ENCODE results near the gene ADSL.
"Not testable (repeated sequence)": the region's sequence is repeated elsewhere in the genome, so short reads cannot be mapped to it uniquely, and the experiment has no call there.

Gene ADSL

GRCh38 chr22:40346185-40347118, at the start of gene ADSL:
Gene ADSL, plus strand, starts transcription at chr22:40346500. Its CDS starts 59 bp downstream, at chr22:40346559.
- FAIRE-seq = no peak

GRCh38 chr22:40300316-40300715, 46.0 kb upstream of the ADSL start:
- no peak for FAIRE-seq

GRCh38 chr22:40300884-40301672, 45.2 kb upstream of the ADSL start:
- FAIRE-seq = no peak

- no peak for FAIRE-seq
Observed at GRCh38 chr22:40302149-40302548, 44.2 kb upstream of the ADSL start.

GRCh38 chr22:40305625-40306024, 40.7 kb upstream of the ADSL start:
- no peak for FAIRE-seq

GRCh38 chr22:40308999-40309573, 37.2 kb upstream of the ADSL start:
- FAIRE-seq = no peak

- no peak for FAIRE-seq
Observed at GRCh38 chr22:40309631-40310030, 36.7 kb upstream of the ADSL start.

GRCh38 chr22:40310081-40310767, 36.1 kb upstream of the ADSL start:
- no peak for FAIRE-seq

GRCh38 chr22:40310768-40311120, 35.6 kb upstream of the ADSL start:
- no peak for FAIRE-seq

- FAIRE-seq = not testable (repeated sequence)
Observed at GRCh38 chr22:40311646-40312045, 34.7 kb upstream of the ADSL start.

- FAIRE-seq = no peak
Observed at GRCh38 chr22:40312050-40312449, 34.2 kb upstream of the ADSL start.

- FAIRE-seq = no peak
Observed at GRCh38 chr22:40313007-40313406, 33.3 kb upstream of the ADSL start.

GRCh38 chr22:40314041-40314440, 32.3 kb upstream of the ADSL start:
- no peak for FAIRE-seq

GRCh38 chr22:40320687-40321086, 25.6 kb upstream of the ADSL start:
- FAIRE-seq = no peak

GRCh38 chr22:40322021-40322420, 24.3 kb upstream of the ADSL start:
- no peak for FAIRE-seq

GRCh38 chr22:40322818-40323447, 23.4 kb upstream of the ADSL start:
- FAIRE-seq = no peak

- no peak for FAIRE-seq
Observed at GRCh38 chr22:40323681-40324171, 22.6 kb upstream of the ADSL start.

GRCh38 chr22:40324468-40325305, 21.6 kb upstream of the ADSL start:
- no peak for FAIRE-seq

- FAIRE-seq = no peak
Observed at GRCh38 chr22:40325315-40325714, 21.0 kb upstream of the ADSL start.

GRCh38 chr22:40326905-40327735, 19.2 kb upstream of the ADSL start:
- no peak for FAIRE-seq
